Natural killer cell treated with Interleukin-12 subunit alpha and Interleukin-12 subunit beta and Interleukin-15 and Interleukin-18, amount 100 ng/mL, for 72 hours (primary cell): ENCODE data around the gene IFRD1. TPM values are rescaled to one million over a fixed set of nuclear protein-coding genes. Genes with fewer than 3 reads are reported as not detected.

ENCODE experiments used
- ATAC-seq, 2 donors: fragments of 150-1000 bp; cut with Tn5 transposase in 1 of 2; sonication (Bioruptor Pico), chemical (Tn5 transposase) in 1 of 2; 2 replicates each; pipeline ENCODE4 v1.10.0; 2021
- DNase-seq: peaks from one replicate; pipeline ENCODE4 v3.0.0; 2022; ENCODE audit warnings: low spot score
- H3K27ac Mint-ChIP-seq, 2 donors: 1 replicate in 1 of 2; 2 replicates in 1 of 2; pipeline ENCODE4 v1.8.0; 2022; ENCODE audit warnings: mixed read lengths in 2 of 2, mild to moderate bottlenecking in 1 of 2, moderate library complexity in 1 of 2
- H3K27me3 Mint-ChIP-seq, 2 donors: 1 replicate in 1 of 2; 2 replicates in 1 of 2; pipeline ENCODE4 v1.8.0; 2022; ENCODE audit warnings: mixed read lengths in 2 of 2
- H3K36me3 Mint-ChIP-seq: one replicate; pipeline ENCODE4 v1.8.0; 2022; ENCODE audit warnings: mixed read lengths
- H3K4me1 Mint-ChIP-seq, 2 donors: 1 replicate in 1 of 2; 2 replicates in 1 of 2; pipeline ENCODE4 v1.8.0; 2022; ENCODE audit warnings: low read depth in 2 of 2, mixed read lengths in 2 of 2, mild to moderate bottlenecking in 1 of 2
- H3K4me3 Mint-ChIP-seq: one replicate; pipeline ENCODE4 v1.8.0; 2022; ENCODE audit warnings: mixed read lengths
- H3K9me3 Mint-ChIP-seq: 2 replicates; pipeline ENCODE4 v1.8.0; 2022; ENCODE audit warnings: mixed read lengths
- total RNA-seq, 2 donors: library from RNA; stranded (reverse); gene quantifications; one replicate each; pipeline ENCODE4 v1.2.3, GENCODE V29; 2022

IFRD1 gene
- total RNA-seq, 2 donors from 2014 or later, result 67.2 to 77.4 TPM

- Mint-ChIP-seq H3K9me3 (no peaks in the 10 kb centered on the region), H3K4me3 (peak overlapping the region; percentile 24), H3K27ac (peak overlapping the region; percentile 28 to 55), H3K27me3 (no peaks in the 10 kb centered on the region), H3K36me3 (no peaks in the 10 kb centered on the region), H3K4me1 (peaks cover 14 to 18% of the 10 kb centered on the region in 2 donors)
- no peak for DNase-seq
- peak; percentile 64 to 71 for ATAC-seq
Observed at GRCh38 chr7:112422842-112423496, 27.3 kb upstream of the IFRD1 start.

DNA sequence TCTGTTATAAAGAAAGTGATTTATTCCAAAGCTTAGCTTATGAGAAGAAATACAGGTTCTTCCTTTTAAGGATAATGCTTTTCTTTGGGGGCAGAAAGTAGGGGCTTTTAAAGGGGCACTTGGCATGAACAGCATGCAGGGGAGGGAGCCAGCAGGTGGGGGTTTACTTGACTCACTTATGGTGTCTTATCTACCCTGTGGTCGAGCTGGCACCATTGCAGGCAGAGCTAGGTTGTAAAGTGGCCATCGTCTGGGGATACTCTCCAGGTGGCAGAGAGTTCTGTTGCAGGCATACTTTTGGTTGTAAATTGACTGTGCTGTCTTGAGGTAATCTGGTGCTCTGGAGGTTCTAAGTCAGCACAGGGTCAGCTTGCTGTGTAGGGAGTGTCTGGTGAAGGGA lies 26.3 kb upstream of the IFRD1 start:
- no peak for ATAC-seq

DNA sequence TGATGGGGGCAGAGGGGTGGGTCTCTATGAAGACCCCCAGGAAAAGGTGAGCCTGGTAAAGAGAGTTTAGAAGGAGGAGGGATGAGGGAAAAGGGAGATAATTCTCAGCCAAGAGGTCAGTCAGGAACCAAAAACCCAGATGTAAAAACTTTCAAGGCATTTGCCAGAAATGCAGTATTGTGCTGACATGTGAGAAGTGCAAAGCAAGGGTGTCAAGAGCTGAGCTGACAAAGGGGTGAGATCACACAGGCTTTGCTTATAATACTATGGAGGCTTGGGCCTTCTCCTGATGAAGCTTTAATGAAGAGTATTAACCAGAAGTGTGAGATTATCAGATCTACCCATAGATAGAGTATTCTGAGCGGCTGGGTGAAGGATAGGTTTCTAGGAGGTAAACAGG lies 22.3 kb upstream of the IFRD1 start:
- Mint-ChIP-seq H3K4me1 (peaks cover 0 to 4% of the 10 kb centered on the region in 2 donors), H3K9me3 (no peaks in the 10 kb centered on the region), H3K27me3 (no peaks in the 10 kb centered on the region), H3K27ac (no peak overlapping the region), H3K4me3 (no peak overlapping the region), H3K36me3 (no peaks in the 10 kb centered on the region)
- ATAC-seq (no peak), DNase-seq (no peak)

More for the DNA sequence above, 26.3 kb upstream of the IFRD1 start:
- Mint-ChIP-seq H3K4me1 (peaks cover 14 to 18% of the 10 kb centered on the region in 2 donors), H3K4me3 (no peak overlapping the region), H3K27ac (peak overlapping the region in 1 of 2 donors; percentile 17), H3K36me3 (no peaks in the 10 kb centered on the region), H3K9me3 (no peaks in the 10 kb centered on the region), H3K27me3 (no peaks in the 10 kb centered on the region)
- no peak for DNase-seq

GRCh38 chr7:112428715-112429114 lies 21.5 kb upstream of the IFRD1 start:
- DNase-seq, result no peak
- Mint-ChIP-seq H3K4me3 (no peak overlapping the region), H3K36me3 (no peaks in the 10 kb centered on the region), H3K27me3 (no peaks in the 10 kb centered on the region), H3K4me1 (no peaks in the 10 kb centered on the region), H3K9me3 (no peaks in the 10 kb centered on the region), H3K27ac (no peak overlapping the region)
- no peak for ATAC-seq

DNA sequence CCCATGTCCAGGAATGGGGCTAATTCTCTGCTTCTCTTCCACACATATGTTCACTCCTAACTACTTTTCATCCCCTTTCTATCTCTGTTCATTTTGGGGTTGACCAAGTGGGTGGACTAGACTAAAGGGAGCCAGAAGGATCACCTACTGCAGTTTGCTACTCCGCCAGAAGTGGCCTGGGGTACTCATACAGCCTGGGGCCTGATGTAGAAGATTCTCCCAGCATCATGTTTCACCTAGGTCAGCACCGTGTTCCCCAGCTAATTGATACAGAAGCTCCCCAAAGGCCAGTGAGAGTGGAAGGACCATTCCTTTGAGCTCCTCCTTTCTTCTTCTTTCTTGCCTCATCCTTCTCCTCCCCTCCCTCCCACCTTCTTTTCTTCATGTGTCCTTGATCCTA lies 19.6 kb upstream of the IFRD1 start:
- Mint-ChIP-seq H3K36me3 (no peaks in the 10 kb centered on the region), H3K4me3 (no peak overlapping the region), H3K4me1 (no peaks in the 10 kb centered on the region), H3K27me3 (no peaks in the 10 kb centered on the region), H3K27ac (no peak overlapping the region), H3K9me3 (no peaks in the 10 kb centered on the region)
- ATAC-seq (no peak), DNase-seq (no peak)

DNA sequence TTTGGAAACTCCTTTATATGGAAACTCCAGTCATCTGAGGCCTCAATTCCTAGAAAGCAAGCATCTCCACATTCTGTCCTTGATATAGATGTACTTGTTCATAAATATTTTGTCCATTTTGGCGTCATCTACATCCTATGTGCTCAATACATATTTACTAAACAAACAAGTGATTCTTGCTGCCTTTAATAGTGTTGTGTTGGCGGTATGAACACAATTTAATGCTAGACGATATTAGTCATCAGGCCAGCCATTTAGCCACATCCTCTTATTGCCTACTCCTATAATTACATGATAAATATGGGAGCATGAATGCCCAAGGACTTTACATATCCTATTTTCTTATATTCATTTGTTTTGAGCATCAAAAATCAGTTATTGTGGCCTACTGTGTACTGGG lies 18.5 kb upstream of the IFRD1 start:
- H3K27ac Mint-ChIP-seq, result no peak overlapping the region
- no peaks in the 10 kb centered on the region for H3K9me3 Mint-ChIP-seq
- ATAC-seq (no peak), DNase-seq (no peak)
- H3K27me3 Mint-ChIP-seq, result no peaks in the 10 kb centered on the region
- no peaks in the 10 kb centered on the region for H3K4me1 Mint-ChIP-seq
- H3K4me3 Mint-ChIP-seq, result no peak overlapping the region
- no peaks in the 10 kb centered on the region for H3K36me3 Mint-ChIP-seq

DNA sequence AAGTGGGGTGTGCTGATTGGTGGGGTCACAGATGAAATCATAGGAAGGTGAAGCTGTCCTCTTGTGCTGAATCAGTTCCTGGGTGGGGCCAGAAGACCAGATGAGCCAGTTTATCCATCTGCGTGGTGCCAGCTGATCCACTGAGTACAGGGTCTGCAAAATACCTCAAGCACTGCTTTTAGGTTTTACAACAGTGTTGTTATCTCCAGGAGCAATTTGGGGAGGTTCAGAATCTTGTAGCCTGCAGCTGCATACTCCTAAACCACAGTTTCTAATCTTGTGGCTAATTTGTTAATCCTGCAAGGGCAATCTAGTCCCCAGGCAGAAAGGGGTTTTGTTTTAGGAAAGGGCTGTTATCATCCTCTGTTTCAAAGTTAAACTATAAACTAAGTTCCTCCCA lies 17.0 kb upstream of the IFRD1 start:
- Mint-ChIP-seq H3K9me3 (no peaks in the 10 kb centered on the region), H3K27me3 (peaks cover 0 to 8% of the 10 kb centered on the region in 2 donors), H3K27ac (no peak overlapping the region), H3K36me3 (no peaks in the 10 kb centered on the region), H3K4me3 (no peak overlapping the region), H3K4me1 (no peaks in the 10 kb centered on the region)
- ATAC-seq (no peak), DNase-seq (no peak)

DNA sequence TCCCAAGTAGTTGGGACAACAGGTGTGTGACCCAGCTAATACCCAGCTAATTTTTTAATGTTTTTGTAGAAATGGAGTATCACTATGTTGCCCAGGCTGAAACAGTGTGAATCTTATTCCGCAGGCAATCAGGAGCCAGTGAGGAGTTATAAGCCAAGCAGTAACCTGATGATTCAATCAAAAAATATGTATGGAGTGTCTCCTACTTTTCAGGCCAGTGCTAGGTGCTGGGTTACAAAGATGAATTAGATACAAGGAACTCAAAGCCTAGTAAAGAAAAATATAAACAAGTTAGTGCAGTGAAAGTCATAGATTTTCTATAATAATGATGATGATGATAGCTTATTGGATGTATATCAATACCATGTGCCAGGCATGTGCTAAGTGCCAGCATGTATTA lies 13.2 kb upstream of the IFRD1 start:
- Mint-ChIP-seq H3K4me1 (no peaks in the 10 kb centered on the region), H3K9me3 (no peaks in the 10 kb centered on the region), H3K27me3 (peaks cover 5 to 15% of the 10 kb centered on the region in 2 donors), H3K27ac (no peak overlapping the region), H3K4me3 (no peak overlapping the region), H3K36me3 (no peaks in the 10 kb centered on the region)
- no peak for DNase-seq
- ATAC-seq, result no peak

GRCh38 chr7:112439476-112439875 lies 10.8 kb upstream of the IFRD1 start:
- H3K4me3 Mint-ChIP-seq, result no peak overlapping the region
- no peaks in the 10 kb centered on the region for H3K4me1 Mint-ChIP-seq
- no peak overlapping the region for H3K27ac Mint-ChIP-seq
- H3K9me3 Mint-ChIP-seq, result no peaks in the 10 kb centered on the region
- no peaks in the 10 kb centered on the region for H3K36me3 Mint-ChIP-seq
- peaks cover 5 to 15% of the 10 kb centered on the region in 2 donors for H3K27me3 Mint-ChIP-seq
- DNase-seq, result no peak
- ATAC-seq, result no peak

DNA sequence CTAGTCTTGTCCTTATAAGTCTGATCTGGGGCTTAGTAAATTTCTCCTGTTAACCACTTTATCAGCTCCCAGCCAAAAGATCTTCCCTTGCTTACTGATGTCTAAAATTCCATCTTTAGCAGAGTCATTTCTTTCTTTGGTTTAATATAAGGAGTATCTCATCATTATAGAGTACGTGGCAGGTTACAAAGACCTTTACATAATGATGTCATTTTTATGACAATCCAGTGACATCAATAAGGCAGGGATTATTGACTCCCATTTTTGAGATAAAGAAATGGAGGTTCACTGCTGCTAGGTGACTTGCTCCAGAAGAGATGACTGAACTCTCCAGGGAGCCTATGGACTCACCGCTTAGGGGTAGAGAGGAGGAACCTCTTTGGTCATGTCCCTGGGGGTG lies 8.1 kb upstream of the IFRD1 start:
- DNase-seq, result no peak
- H3K9me3 Mint-ChIP-seq, result no peaks in the 10 kb centered on the region
- H3K4me1 Mint-ChIP-seq, result peaks cover 0 to 3% of the 10 kb centered on the region in 2 donors
- ATAC-seq, result no peak
- no peaks in the 10 kb centered on the region for H3K36me3 Mint-ChIP-seq
- no peak overlapping the region for H3K4me3 Mint-ChIP-seq
- no peak overlapping the region for H3K27ac Mint-ChIP-seq
- H3K27me3 Mint-ChIP-seq, result peaks cover 5 to 15% of the 10 kb centered on the region in 2 donors

GRCh38 chr7:112444505-112444904 lies 5.8 kb upstream of the IFRD1 start:
- H3K9me3 Mint-ChIP-seq, result no peaks in the 10 kb centered on the region
- H3K27me3 Mint-ChIP-seq, result no peaks in the 10 kb centered on the region
- ATAC-seq (no peak), DNase-seq (no peak)
- no peak overlapping the region for H3K27ac Mint-ChIP-seq
- no peak overlapping the region for H3K4me3 Mint-ChIP-seq
- no peaks in the 10 kb centered on the region for H3K36me3 Mint-ChIP-seq
- H3K4me1 Mint-ChIP-seq, result peaks cover 12 to 13% of the 10 kb centered on the region in 2 donors

DNA sequence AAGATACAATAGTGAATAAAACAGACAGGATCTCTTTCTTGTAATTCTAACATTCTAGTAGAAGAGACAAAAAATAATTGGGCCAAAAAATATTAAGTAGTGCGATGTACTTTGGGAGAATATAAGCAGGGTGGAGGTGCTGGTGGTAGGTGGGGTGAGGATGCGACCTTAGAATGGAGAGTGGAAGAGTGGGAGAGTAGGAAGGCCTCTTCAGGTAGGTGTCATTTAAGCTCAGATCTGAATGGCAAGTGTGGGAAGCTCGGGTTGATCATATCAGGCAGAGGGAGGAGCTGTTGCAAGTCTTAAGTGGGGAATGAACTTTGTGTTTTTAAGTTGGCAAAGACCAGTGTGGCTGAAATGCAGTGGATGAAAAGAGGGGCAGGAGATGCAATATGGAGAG lies 3.8 kb upstream of the IFRD1 start:
- no peaks in the 10 kb centered on the region for H3K9me3 Mint-ChIP-seq
- H3K4me1 Mint-ChIP-seq, result peaks cover 17 to 25% of the 10 kb centered on the region in 2 donors

GRCh38 chr7:112447406-112447805 lies 2.9 kb upstream of the IFRD1 start:
- Mint-ChIP-seq H3K9me3 (no peaks in the 10 kb centered on the region), H3K36me3 (no peaks in the 10 kb centered on the region), H3K27ac (no peak overlapping the region), H3K4me1 (peaks cover 27 to 33% of the 10 kb centered on the region in 2 donors), H3K27me3 (no peaks in the 10 kb centered on the region), H3K4me3 (no peak overlapping the region)
- ATAC-seq, result no peak
- DNase-seq, result no peak

More for the DNA sequence above, 3.8 kb upstream of the IFRD1 start:
- H3K27me3 Mint-ChIP-seq, result no peaks in the 10 kb centered on the region
- H3K4me3 Mint-ChIP-seq, result no peak overlapping the region
- no peak for DNase-seq
- H3K36me3 Mint-ChIP-seq, result no peaks in the 10 kb centered on the region
- H3K27ac Mint-ChIP-seq, result peak overlapping the region in 1 of 2 donors; percentile 10
- no peak for ATAC-seq

DNA sequence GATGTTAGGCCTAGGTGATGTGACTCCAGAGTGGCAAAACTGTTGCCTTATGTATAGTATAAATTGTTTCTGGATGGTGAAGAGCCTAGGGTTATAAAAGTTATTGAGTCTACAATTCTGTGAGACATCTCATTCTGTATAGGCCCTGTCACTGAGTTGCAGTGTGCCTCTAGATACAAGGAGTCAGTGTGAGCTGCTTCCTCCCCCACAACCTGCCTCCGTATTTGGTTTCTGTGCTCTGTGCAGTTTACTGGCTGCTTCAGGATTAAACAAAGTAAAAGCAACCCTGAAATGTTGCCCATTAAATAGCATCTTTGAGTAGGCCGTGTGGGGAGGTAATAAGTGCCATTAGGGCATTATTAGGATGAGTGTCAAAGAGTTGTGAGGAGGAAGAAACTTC lies 1.9 kb upstream of the IFRD1 start:
- peak overlapping the region; percentile 92 for H3K4me3 Mint-ChIP-seq
- no peak for DNase-seq
- H3K27me3 Mint-ChIP-seq, result no peaks in the 10 kb centered on the region
- no peaks in the 10 kb centered on the region for H3K36me3 Mint-ChIP-seq
- H3K4me1 Mint-ChIP-seq, result peaks cover 34 to 40% of the 10 kb centered on the region in 2 donors
- no peak overlapping the region for H3K27ac Mint-ChIP-seq
- no peaks in the 10 kb centered on the region for H3K9me3 Mint-ChIP-seq
- ATAC-seq, result no peak

GRCh38 chr7:112448891-112449290 lies 1.4 kb upstream of the IFRD1 start:
- Mint-ChIP-seq H3K4me1 (peaks cover 39 to 43% of the 10 kb centered on the region in 2 donors), H3K27ac (peak overlapping the region in 1 of 2 donors; percentile 98), H3K27me3 (no peaks in the 10 kb centered on the region), H3K36me3 (no peaks in the 10 kb centered on the region), H3K9me3 (no peaks in the 10 kb centered on the region), H3K4me3 (peak overlapping the region; percentile 92)
- ATAC-seq (no peak), DNase-seq (no peak)
